HepG2 (cell line): Measurements from ENCODE around the gene FIS1. TPM values are rescaled to one million over a fixed set of nuclear protein-coding genes. Genes with fewer than 3 reads are reported as not detected.

ENCODE experiments used
- ATAC-seq: fragments of 200-7000 bp; cut with Tn5 transposase; 3 replicates; pipeline ENCODE4 v1.9.1; 2020; ENCODE audit warnings: mild to moderate bottlenecking, moderate library complexity
- BruUV-seq: library from RNA; stranded (reverse); fragments of 400-500 nt; replicated peaks from 2 replicates; lab custom pipeline; 2021; lab: Mats Ljungman, UMichigan
- CTCF ChIA-PET: fragments of 300-600 bp; formaldehyde crosslinking; extraction: SDS; loops from one replicate; lab custom pipeline; 2021; ENCODE audit warnings: low total read pairs, inconsistent platforms, low intra/inter-chr PET ratio; lab: Yijun Ruan, JAX
- POLR2A ChIA-PET: fragments of 350-600 bp; sonication (Branson Sonifier 250); formaldehyde crosslinking; loops from one replicate; lab custom pipeline; 2020; ENCODE audit warnings: antibody characterized with exemption, inconsistent platforms; lab: Yijun Ruan, JAX
- DNase-seq: peaks from one replicate; pipeline ENCODE4 v3.0.0-alpha.2; 2015; ENCODE audit warnings: low spot score
- FAIRE-seq: peaks from 3 replicates; lab custom pipeline; 2011; peaks lifted over from hg19 to GRCh38; lab: Jason Lieb, UNC
- H2AFZ ChIP-seq: one replicate; pipeline ENCODE4 v1.6.1; 2011; ENCODE audit warnings: low read length, inconsistent platforms
- H3K27ac ChIP-seq: fragments of 300-600 bp; 3 replicates; pipeline ENCODE4 v1.8.0; 2011; ENCODE audit warnings: mixed run types, mild to moderate bottlenecking, mixed read lengths, low read length, inconsistent platforms; ENCODE audit not compliant: insufficient read depth; ENCODE audit errors: extremely low read length
- H3K27me3 ChIP-seq, 2 experiments: fragments of 200-600 bp in 1 of 2; 2 replicates in 1 of 2; 3 replicates in 1 of 2; pipeline versions ENCODE4 v1.6.0 to v1.8.0; 2011; ENCODE audit warnings: low read length in 2 of 2, mild to moderate bottlenecking in 2 of 2, moderate library complexity in 2 of 2, inconsistent platforms in 1 of 2; ENCODE audit not compliant: insufficient read depth in 2 of 2, control insufficient read depth in 1 of 2
- H3K36me3 ChIP-seq, 2 experiments: fragments of 200-600 bp in 1 of 2; replicated peaks in 1 of 2; 2 replicates in 1 of 2; 3 replicates in 1 of 2; pipeline versions ENCODE4 v1.5.1 to v1.8.0; 2011; ENCODE audit warnings: low read length in 2 of 2, inconsistent platforms in 1 of 2; ENCODE audit not compliant: insufficient read depth in 2 of 2, control insufficient read depth in 1 of 2
- H3K4me1 ChIP-seq: 2 replicates; pipeline ENCODE4 v1.5.1; 2012; ENCODE audit warnings: low read length, inconsistent platforms; ENCODE audit not compliant: insufficient read depth
- H3K4me2 ChIP-seq: 2 replicates; pipeline ENCODE4 v1.6.0; 2011; ENCODE audit warnings: low read depth, low read length, inconsistent platforms
- H3K4me3 ChIP-seq, 3 experiments: fragments of 200-600 bp in 1 of 3; sonication (generic), shearing (Covaris generic) in 1 of 3; replicated peaks in 1 of 3; 2 replicates each; pipeline ENCODE4 v1.5.1; 2011 to 2016; ENCODE audit warnings: low read length in 3 of 3, inconsistent platforms in 2 of 3, low read depth in 2 of 3, mild to moderate bottlenecking in 2 of 3, control low read depth in 1 of 3, mixed read lengths in 1 of 3; ENCODE audit not compliant: insufficient read depth in 1 of 3
- H3K79me2 ChIP-seq: one replicate; pipeline ENCODE4 v1.6.1; 2011; ENCODE audit warnings: low read length, inconsistent platforms; ENCODE audit not compliant: insufficient read depth
- H3K9ac ChIP-seq: 2 replicates; pipeline ENCODE4 v1.6.0; 2011; ENCODE audit warnings: mild to moderate bottlenecking, low read depth, low read length, inconsistent platforms; ENCODE audit not compliant: insufficient read depth
- H3K9me3 ChIP-seq: 2 replicates; pipeline ENCODE4 v1.5.1; 2012; ENCODE audit warnings: mild to moderate bottlenecking, low read length
- H4K20me1 ChIP-seq: 2 replicates; pipeline ENCODE4 v1.6.0; 2011; ENCODE audit warnings: inconsistent platforms, mild to moderate bottlenecking, low read length, moderate library complexity; ENCODE audit not compliant: insufficient read depth
- ATF7-NPFF ChIP-seq: sonication (generic); formaldehyde crosslinking; IDR thresholded peaks from 2 replicates; pipeline ENCODE4 v1.8.1; 2023; ENCODE audit warnings: mild to moderate bottlenecking, low read depth, missing genetic modification reagents, moderate library complexity
- CHD4 ChIP-seq: fragments of 200-600 bp; sonication (generic); IDR thresholded peaks from 2 replicates; pipeline ENCODE4 v1.7.0; 2017; ENCODE audit warnings: mild to moderate bottlenecking, low read length, borderline replicate concordance
- DZIP1 ChIP-seq: sonication (generic); formaldehyde crosslinking; IDR thresholded peaks from 2 replicates; pipeline ENCODE4 v1.5.0; 2020; ENCODE audit warnings: mild to moderate bottlenecking, missing genetic modification reagents
- EP300 ChIP-seq, 3 experiments: sonication (generic) in 1 of 3; formaldehyde crosslinking in 1 of 3; IDR thresholded peaks; 2 replicates each; pipeline versions ENCODE4 v1.5.1 to v1.6.1; 2011 to 2020; ENCODE audit warnings: low read depth in 2 of 3, low read length in 2 of 3, borderline replicate concordance in 1 of 3, improper control_type of control experiment in 1 of 3, mild to moderate bottlenecking in 1 of 3, missing genetic modification reagents in 1 of 3, moderate library complexity in 1 of 3
- KLF13 ChIP-seq: sonication (generic); formaldehyde crosslinking; IDR thresholded peaks from 2 replicates; pipeline ENCODE4 v1.4.0; 2020; ENCODE audit warnings: mild to moderate bottlenecking, missing genetic modification reagents
- MAZ ChIP-seq, 2 experiments: sonication (generic) in 1 of 2; formaldehyde crosslinking in 1 of 2; IDR thresholded peaks; 2 replicates each; pipeline versions ENCODE4 v1.5.0 to v1.6.1; 2012 to 2020; ENCODE audit warnings: low read depth in 2 of 2, mild to moderate bottlenecking in 2 of 2, borderline replicate concordance in 1 of 2, improper control_type of control experiment in 1 of 2, low read length in 1 of 2, missing genetic modification reagents in 1 of 2, moderate library complexity in 1 of 2
- REPIN1 ChIP-seq: sonication (generic); formaldehyde crosslinking; IDR thresholded peaks from 2 replicates; pipeline ENCODE4 v1.8.0; 2022; ENCODE audit warnings: missing genetic modification reagents, low read depth, mild to moderate bottlenecking, borderline replicate concordance
- TBX2 ChIP-seq: sonication (generic); formaldehyde crosslinking; IDR thresholded peaks from 2 replicates; pipeline ENCODE4 v1.5.0; 2020; ENCODE audit warnings: missing genetic modification reagents, mild to moderate bottlenecking, borderline replicate concordance
- TBX3 ChIP-seq: fragments of 450-650 bp; IDR thresholded peaks from 2 replicates; pipeline ENCODE4 v1.6.1; 2017; ENCODE audit warnings: antibody characterized with exemption, mild to moderate bottlenecking, inconsistent platforms, borderline replicate concordance
- ZFX ChIP-seq: sonication (generic); formaldehyde crosslinking; IDR thresholded peaks from 2 replicates; pipeline ENCODE4 v1.4.0; 2020; ENCODE audit warnings: mild to moderate bottlenecking, low read depth, missing genetic modification reagents, moderate library complexity
- ZNF274 ChIP-seq: sonication (generic); formaldehyde crosslinking; IDR thresholded peaks from 2 replicates; pipeline ENCODE4 v1.5.1; 2020; ENCODE audit warnings: mild to moderate bottlenecking, missing genetic modification reagents
- ZNF547 ChIP-seq: sonication (generic); formaldehyde crosslinking; IDR thresholded peaks from 2 replicates; pipeline ENCODE4 v1.5.1; 2020; ENCODE audit warnings: mild to moderate bottlenecking, missing genetic modification reagents
- ZNF552 ChIP-seq: sonication (generic); formaldehyde crosslinking; IDR thresholded peaks from 2 replicates; pipeline ENCODE4 v1.9.0; 2022; ENCODE audit warnings: missing genetic modification reagents, mild to moderate bottlenecking, borderline replicate concordance
- ZNF709 ChIP-seq: sonication (generic); formaldehyde crosslinking; IDR thresholded peaks from 2 replicates; pipeline ENCODE4 v1.5.0; 2020; ENCODE audit warnings: mild to moderate bottlenecking, missing genetic modification reagents
- ZNF792 ChIP-seq: IDR thresholded peaks from 2 replicates; pipeline ENCODE4 v1.6.1; 2016
- WGBS: methylation state at CpG from one replicate; pipeline ENCODE4 v1.1.6; 2017; ENCODE audit warnings: low lambda C conversion rate; 5-methylcytosine and 5-hydroxymethylcytosine counted together
- in situ Hi-C: cut with HindIII; loops from 2 replicates; pipeline ENCODE4 v1.10.0; 2017; ENCODE audit warnings: low pct_unique_long_range_greater_than_20kb; ENCODE audit not compliant: extremely low pct_ligation_motif_present
- intact Hi-C: fragments of 100-400 bp; cut with micrococcal nuclease; formaldehyde crosslinking; loops from one replicate; pipeline ENCODE4 v1.10.0; 2022; ENCODE audit not compliant: unreplicated experiment
- polyA plus RNA-seq, 8 experiments: library from polyadenylated mRNA; depleted of rRNA in 3 of 8; stranded (reverse) in 7 of 8; unstranded in 1 of 8; fragments of >200 nt; fragmentation: Illumina TruSeq in 4 of 8; extraction: Trizol in 4 of 8; gene quantifications; 2 replicates each; pipeline versions ENCODE4 v1.2.1 to v1.2.3, GENCODE V29; 2011 to 2016; ENCODE audit warnings: low read depth in 4 of 8, missing spikeins in 1 of 8, mixed read lengths in 1 of 8; ENCODE audit not compliant: insufficient read depth in 1 of 8
- total RNA-seq, 5 experiments: library from RNA; depleted of rRNA; stranded (reverse); fragments of >200 nt; fragmentation: Illumina TruSeq; extraction: Trizol; gene quantifications; 2 replicates each; pipeline ENCODE4 v1.2.3, GENCODE V29; 2016; ENCODE audit warnings: low read depth in 1 of 5
- TF ChIP-seq, protein P1 (sequence below): sonication (generic); formaldehyde crosslinking; IDR thresholded peaks from 2 replicates; pipeline ENCODE4 v1.5.0; 2020; ENCODE audit warnings: mild to moderate bottlenecking, missing genetic modification reagents, borderline replicate concordance
- TF ChIP-seq, protein P2 (sequence below): sonication (generic); formaldehyde crosslinking; IDR thresholded peaks from 2 replicates; pipeline ENCODE4 v1.8.1; 2023; ENCODE audit warnings: missing genetic modification reagents, mild to moderate bottlenecking, borderline replicate concordance

The FIS1 gene
- total and polyA plus RNA-seq, 2 of the 13 experiments (the other 11 are each of a cell fraction or from before 2014, with no cell fraction given) = 97.5 to 101 TPM

GRCh38 chr7:101216860-101217387, 28.0 kb downstream of the FIS1 start:
- Histone ChIP-seq H3K4me1 (peaks cover 44% of the 10 kb centered on the region), H3K4me3 (peak overlapping the region; percentile 82 to 95 (median 83)), H3K4me2 (peak overlapping the region; percentile 91), H4K20me1 (no peaks in the 10 kb centered on the region), H3K9ac (peak overlapping the region; percentile 86), H3K79me2 (peaks cover 29% of the 10 kb centered on the region), H3K9me3 (no peaks in the 10 kb centered on the region), H3K36me3 (peaks cover 2 to 12% of the 10 kb centered on the region in 2 experiments; a peak in 4 of 5 replicates), H3K27ac (peak overlapping the region; percentile 84), H2AFZ (no peak overlapping the region), H3K27me3 (no peaks in the 10 kb centered on the region; a peak in 1 of 5 replicates)
- DNase-seq = no peak
- FAIRE-seq = no peak
- no TSS peak for BruUV-seq
- 0% methylated on average over 2 of the region's 34 CpGs for WGBS
- no peak; the same call in 1 of the 3 replicates for ATAC-seq
- CTCF ChIA-PET = interaction anchor here (1.3 kb wide), 1 partner anchor 27 kb away, joined by 5 read pairs; the partner anchor contains the start of gene FIS1
- in situ Hi-C loops = no loop called here
- POLR2A ChIA-PET = interaction anchor here (0.8 to 11.2 kb wide), 21 partner anchors 12 to 342 kb away, joined by 3 to 202 read pairs (median 7); partner anchors contain the start of genes CLDN15, FIS1, IFT22 and MOGAT3
- intact Hi-C loops = loop anchor here (2.0 kb wide), 1 partner anchor 16 kb away; the partner anchor contains the start of gene MOGAT3
- 0 out of 2 replicates have a peak, but pooled peaks have one; percentile 10 for TF ChIP-seq ZNF552 (CRISPR knock-in tag)
- TF ChIP-seq, protein P1, sequence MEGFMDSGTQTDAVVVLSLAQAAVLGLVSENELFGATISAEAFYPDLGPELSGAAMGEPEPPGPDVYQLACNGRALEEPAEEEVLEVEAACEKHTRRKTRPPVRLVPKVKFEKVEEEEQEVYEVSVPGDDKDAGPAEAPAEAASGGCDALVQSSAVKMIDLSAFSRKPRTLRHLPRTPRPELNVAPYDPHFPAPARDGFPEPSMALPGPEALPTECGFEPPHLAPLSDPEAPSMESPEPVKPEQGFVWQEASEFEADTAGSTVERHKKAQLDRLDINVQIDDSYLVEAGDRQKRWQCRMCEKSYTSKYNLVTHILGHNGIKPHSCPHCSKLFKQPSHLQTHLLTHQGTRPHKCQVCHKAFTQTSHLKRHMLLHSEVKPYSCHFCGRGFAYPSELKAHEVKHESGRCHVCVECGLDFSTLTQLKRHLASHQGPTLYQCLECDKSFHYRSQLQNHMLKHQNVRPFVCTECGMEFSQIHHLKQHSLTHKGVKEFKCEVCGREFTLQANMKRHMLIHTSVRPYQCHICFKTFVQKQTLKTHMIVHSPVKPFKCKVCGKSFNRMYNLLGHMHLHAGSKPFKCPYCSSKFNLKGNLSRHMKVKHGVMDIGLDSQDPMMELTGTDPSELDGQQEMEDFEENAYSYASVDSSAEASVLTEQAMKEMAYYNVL (CRISPR knock-in tag) = no peak
- TF ChIP-seq MAZ (IDR thresholded peaks at IDR 0.05; ENCODE audit: borderline replicate concordance, low read depth, low read length) = 0 out of 2 replicates have a peak, but pooled peaks have one; percentile 5
- no peak for TF ChIP-seq MAZ (CRISPR knock-in tag; IDR thresholded peaks at IDR 0.05; ENCODE audit: low read depth)
- TF ChIP-seq ZNF274 = peak; percentile 56
- 0 out of 2 replicates have a peak, but pooled peaks have one; percentile 11 for TF ChIP-seq ZFX (CRISPR knock-in tag)
- TF ChIP-seq ZNF792 (CRISPR knock-in tag) = 0 out of 2 replicates have a peak, but pooled peaks have one; percentile 25
- TF ChIP-seq TBX2 (CRISPR knock-in tag) = 0 out of 2 replicates have a peak, but pooled peaks have one; percentile 6
- TF ChIP-seq TBX3 = no peak
- 0 out of 2 replicates have a peak, but pooled peaks have one; percentile 43 for TF ChIP-seq ATF7-NPFF (CRISPR knock-in tag)
- TF ChIP-seq DZIP1 (CRISPR knock-in tag) = peak; percentile 65; the same call in 1 of the 2 replicates
- peak; percentile 64; the same call in 1 of the 2 replicates for TF ChIP-seq ZNF709 (CRISPR knock-in tag)
- TF ChIP-seq EP300 (IDR thresholded peaks at IDR 0.05; ENCODE audit: low read depth in 2 of 2, low read length in 2 of 2) = 0 out of 4 replicates have a peak, but pooled peaks of 1 of the 2 experiments have one; percentile 12
- no peak; the same call in 1 of the 2 replicates for TF ChIP-seq EP300 (CRISPR knock-in tag; IDR thresholded peaks at IDR 0.05; ENCODE audit: borderline replicate concordance)
- no peak for TF ChIP-seq CHD4
- no peak for TF ChIP-seq KLF13 (CRISPR knock-in tag)
- peak; percentile 29; the same call in 1 of the 2 replicates for TF ChIP-seq REPIN1
- 0 out of 2 replicates have a peak, but pooled peaks have one; percentile 11 for TF ChIP-seq ZNF547 (CRISPR knock-in tag)
- TF ChIP-seq, protein P2, sequence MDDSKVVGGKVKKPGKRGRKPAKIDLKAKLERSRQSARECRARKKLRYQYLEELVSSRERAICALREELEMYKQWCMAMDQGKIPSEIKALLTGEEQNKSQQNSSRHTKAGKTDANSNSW (CRISPR knock-in tag) = peak; percentile 31; the same call in 1 of the 2 replicates
